HG03521 (cell line): ENCODE measurements around the gene ACP7.
A peak's percentile ranks its signal among the peaks of the same experiment; 100 is the strongest.
"Not testable (repeated sequence)": the region's sequence is repeated elsewhere in the genome, so short reads cannot be mapped to it uniquely, and the experiment has no call there.

Experiments used
- ATAC-seq: cut with Tn5 transposase; IDR thresholded peaks from one replicate; pipeline ENCODE4 v1.9.1; 2021; ENCODE audit warnings: mild to moderate bottlenecking, moderate library complexity; ENCODE audit not compliant: unreplicated experiment

The ACP7 gene

GRCh38 chr19:39104186-39104596 is 20.0 kb downstream of the ACP7 start:
- ATAC-seq: no peak

GRCh38 chr19:39106194-39106593 is 22.0 kb downstream of the ACP7 start:
- no peak for ATAC-seq

DNA sequence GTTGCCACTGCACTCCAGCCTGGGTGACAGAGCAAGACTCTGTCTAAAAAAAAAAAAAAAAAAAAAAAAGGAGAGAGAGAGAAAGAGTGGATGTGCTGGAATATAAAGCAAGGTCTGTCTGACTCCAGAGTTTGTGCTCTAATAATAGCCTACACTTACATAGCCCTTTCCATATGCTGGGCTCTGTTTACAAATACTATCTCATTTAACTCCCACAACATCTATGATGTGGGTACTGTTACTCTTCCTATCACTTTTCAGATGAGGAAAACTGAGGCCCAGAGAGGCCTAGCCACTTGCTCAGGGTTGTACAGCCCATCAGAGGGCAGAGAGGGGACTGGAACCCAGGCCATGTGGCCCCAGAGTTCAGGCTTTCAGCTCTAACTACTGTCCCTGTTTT is 25.5 kb downstream of the ACP7 start:
- no peak for ATAC-seq

- ATAC-seq: no peak
Measured at GRCh38 chr19:39110263-39110967, 26.2 kb downstream of the ACP7 start.

GRCh38 chr19:39111593-39112199 is 27.5 kb downstream of the ACP7 start:
- no peak for ATAC-seq

GRCh38 chr19:39112338-39112890 is 28.2 kb downstream of the ACP7 start:
- no peak for ATAC-seq

- no peak for ATAC-seq
Measured at GRCh38 chr19:39113199-39113598, 29.0 kb downstream of the ACP7 start.

DNA sequence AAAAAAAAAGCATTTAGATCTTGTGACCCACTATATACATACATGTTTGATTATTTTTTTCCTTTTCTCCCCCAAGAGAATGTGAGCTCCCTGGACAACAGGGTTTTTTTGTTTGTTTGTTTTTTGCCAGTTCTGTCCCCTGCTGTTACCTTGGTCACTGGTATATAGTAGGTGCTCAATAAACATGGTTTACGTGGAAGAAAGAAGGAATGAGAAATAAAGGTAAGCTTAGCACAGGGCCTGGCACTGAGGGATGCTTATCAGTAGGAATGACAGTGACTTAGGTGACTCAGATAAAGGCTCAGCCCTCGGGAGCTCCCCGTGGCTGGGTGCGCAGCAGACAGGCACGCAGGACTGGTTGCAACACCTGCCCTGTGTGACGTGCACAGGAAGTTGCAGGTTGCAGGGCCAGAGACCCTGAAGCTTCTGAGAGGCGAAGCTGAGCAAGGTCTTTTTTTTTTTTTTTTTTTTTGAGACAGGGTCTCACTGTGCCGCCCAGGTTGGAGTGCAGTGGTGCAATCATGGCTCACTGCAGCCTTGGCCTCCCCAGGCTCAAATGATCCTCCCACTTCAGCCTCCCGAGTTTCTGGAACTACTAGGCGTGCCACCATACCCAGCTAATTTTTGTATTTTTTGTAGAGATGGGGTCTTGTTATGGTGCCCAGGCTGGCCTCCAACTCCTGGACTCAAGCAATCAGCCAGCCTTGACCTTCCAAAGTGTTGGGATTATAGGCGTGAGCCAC is 31.1 kb downstream of the ACP7 start:
- no peak for ATAC-seq

GRCh38 chr19:39117023-39117422 is 32.9 kb downstream of the ACP7 start:
- ATAC-seq: not testable (repeated sequence)

DNA sequence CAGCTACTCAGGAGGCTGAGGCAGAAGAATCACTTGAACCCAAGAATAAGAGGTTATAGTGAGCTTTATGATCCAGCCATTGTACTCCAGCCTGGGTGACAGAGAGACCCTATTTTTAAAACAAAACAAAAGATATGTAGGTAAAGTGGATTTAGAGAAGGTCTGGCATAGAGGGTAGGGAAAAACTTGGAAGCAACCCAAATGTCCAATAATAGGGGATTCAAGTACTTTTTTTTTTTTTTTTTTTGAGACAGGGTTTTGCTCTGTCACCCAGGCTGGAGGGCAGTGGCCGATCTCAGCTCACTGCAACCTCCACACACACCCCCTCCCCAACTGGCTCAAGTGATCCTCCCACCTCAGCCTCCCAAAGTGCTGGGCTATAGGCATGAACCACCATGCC is 35.7 kb downstream of the ACP7 start:
- ATAC-seq: no peak

DNA sequence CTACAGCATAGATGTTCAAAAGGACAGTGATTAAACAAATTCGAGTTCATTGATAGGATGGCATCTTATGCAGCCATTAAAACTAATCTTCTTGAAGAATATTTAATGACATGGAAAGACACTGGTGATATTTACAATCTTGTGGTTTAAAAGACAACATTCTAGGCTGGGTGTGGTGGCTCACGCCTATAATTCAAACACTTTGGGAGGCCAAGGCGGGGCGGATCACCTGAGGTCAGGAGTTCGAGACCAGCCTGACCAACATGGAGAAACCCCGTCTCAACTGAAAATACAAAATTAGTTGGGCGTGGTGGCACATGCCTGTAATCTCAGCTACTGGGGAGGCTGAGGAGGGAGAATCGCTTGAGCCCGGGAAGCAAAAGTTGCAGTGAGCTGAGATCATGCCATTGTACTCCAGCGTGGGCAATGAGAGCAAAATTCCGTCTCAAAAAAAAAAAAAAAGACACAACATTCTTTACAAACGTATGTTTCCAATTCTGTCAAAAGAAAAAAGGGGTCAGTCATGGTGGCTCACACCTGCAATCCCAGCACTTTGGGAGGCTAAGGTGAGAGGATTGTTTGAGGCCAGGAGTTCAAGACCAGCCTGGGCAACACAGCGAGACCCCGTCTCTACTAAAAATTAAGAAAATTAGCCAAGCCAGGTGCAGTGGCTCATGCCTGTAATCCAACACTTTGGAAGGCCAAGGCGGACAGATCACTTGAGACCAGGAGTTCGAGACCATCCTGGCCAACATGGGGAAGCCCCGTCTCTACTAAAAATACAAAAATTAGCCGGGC is 39.0 kb downstream of the ACP7 start:
- ATAC-seq: no peak

DNA sequence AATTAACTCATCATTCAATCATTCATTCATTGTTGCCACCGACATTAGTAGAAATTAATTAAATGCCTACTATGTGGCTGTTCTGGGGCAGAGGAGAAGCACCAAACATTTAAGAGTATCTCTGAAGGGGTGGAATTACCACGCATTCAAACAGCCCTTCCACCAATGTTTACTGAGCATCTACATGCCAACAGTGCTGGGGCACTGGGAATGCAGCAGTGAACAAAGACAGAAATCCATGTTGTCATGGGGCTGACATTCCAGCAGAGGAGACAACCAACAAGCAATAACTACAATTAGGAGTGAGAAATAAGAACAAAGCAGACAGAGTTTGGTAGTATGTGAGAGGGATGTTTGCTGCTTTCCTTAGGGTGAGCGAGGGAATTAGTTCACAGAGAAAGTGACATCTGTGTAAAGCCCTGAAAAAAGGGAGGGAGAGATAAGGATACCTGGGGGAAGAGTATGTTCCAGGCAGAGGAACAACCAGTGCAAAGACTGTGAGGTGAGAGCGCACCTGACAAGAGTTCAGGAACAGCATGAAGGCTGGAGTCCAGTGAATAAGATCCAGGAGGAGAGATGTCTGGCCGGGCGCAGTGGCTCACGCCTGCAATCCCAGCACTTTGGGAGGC is 40.1 kb downstream of the ACP7 start:
- no peak for ATAC-seq

DNA sequence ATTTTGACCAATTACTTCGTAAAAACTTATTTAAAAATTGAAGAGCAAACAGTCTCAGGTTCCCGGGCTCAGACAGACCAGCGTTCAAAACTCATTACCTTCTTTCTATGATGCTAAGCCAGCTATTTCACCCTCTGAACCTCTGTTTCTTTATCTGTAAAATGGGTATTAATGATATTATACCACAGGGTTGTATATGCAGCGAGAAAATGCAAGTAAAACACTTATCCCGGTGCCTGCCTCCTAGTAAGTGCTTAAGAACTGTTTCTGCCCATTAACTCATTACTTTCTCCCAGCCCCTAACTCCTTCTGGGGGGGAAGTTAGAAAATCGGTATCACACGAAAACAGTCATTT is 41.0 kb downstream of the ACP7 start:
- ATAC-seq: no peak

DNA sequence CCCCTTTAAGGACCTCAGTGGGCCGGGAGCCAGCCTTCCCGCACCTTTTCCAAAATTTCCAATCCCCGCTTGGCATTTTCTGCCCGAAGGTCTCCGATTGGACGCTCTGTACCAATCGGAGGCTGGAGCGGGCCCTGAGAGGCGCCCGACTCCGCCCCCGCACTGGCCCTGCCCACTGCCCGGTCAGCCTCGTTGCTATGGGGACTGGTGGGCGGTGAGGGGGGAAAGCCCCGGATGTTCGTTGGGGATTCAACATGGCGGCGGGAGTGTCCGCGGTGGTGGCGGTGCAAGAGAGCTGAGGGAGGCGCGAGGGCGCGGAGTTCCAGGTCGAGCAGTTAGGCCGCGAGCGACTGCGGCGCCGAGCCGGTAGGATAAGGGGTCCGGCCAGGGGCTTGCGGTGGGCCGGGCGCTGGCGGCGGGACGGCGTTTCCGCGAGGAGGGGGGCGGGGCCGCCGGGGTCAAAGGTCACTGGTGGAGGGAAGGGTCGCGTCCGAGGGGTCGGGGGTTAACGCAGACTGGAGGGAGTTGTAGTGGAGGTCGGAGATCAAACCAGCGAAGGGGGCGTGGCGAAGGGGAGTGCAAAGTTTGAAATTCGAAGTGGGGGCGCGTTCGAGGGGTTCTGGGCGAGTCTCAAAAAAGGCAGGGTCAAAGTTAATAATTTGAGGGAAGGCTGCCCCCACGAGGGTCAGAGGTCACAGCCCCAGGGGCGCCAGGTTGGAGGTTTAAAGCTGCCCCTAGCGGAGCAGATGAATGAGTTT is 41.6 kb downstream of the ACP7 start, which contains the start of gene PAK4:
Gene PAK4, plus strand, starts transcription at position 233 of the 758 bp plus-strand sequence. CDS start 43,768 bp downstream, outside the sequence.
- ATAC-seq: peak; percentile 96

DNA sequence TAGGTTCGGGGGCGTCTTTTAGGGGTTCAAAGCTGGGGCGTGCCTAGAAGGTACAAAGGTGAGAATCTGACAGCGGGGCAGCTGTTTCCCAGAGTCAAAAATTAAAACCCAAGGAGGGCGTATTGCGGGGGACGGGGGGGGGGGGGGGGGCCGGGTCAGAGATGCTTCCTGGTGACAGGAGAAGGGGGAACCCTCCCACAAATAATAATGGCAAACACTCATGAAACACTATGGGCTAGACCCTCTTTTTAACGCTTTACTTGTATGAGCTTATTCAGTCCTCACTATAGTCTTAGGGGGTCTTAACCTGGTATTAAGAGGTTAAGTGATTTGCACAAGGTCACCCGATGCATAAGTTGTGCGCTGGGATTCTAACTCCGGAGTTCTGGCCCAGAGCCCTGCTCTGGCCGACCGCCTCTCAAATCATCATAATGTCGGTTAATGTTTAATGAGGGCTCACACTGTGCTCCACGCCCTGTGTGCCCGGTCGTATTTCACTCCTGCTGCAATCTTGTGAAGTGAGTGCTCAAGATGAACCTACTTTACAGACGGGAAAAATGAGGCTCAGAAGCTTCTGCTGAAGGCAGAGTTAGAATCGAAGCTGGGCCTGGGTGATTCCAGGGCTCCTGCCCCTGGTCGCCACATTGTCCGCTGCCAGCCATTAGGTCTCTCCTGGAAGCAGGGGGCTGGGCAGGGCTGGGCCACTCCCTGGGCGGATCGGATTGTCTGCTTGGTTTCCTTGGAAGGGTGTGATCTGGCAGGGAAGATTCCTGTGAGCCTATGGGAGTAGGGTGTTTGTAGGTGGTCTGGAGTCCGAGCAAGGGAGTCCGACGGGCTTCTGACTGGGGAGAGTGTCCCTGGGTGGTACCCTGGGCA is 42.4 kb downstream of the ACP7 start:
- ATAC-seq: no peak

- ATAC-seq: no peak
Measured at GRCh38 chr19:39127812-39128515, 43.8 kb downstream of the ACP7 start.

DNA sequence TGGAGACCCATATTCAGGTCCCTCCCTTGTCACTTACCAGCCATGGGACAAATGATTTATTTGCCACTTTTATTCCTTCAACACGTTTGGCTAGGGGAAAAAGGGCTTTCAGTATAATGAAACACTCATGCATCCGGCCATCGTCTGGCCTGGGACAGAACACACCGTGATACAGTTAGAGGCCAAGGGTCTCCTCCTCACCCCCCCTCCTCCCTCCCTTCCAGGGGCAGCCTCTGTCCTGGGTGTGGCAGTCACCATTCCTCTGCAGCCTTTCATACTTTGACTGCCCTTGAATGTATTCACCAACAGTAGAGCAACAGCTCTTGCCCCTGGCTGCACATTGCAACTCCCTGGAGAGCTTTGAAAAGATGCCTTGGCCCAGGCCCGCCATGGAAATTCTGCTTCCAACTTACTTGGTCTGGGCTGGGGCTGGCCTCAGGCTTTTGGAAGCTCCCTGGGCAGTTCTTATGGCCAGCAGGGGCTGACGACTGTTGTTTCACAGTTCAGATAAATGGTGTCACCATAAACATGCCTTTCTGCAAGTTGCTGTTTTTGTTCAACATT is 44.4 kb downstream of the ACP7 start:
- no peak for ATAC-seq

DNA sequence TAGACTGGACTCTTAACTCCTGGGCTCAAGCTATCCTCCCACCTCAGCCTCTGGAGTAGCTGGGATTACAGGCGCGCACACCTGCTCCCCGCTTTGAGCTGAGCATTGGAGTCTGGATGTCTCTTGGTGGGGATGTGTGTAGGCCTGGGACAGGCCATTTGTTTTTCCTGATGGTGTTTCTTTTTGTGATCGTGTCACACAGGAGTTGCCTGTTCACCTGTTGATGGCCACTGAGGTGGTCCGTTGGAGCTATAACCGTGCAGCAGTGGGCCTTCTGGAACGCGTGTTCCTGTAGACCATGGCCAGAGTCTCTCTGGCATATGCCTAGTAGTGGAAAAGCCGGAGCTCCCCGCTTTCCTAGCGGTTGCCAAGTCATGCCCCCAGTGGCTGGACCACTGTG is 44.9 kb downstream of the ACP7 start:
- no peak for ATAC-seq
